ENCODE results near the gene IL1RAPL2.

DNA sequence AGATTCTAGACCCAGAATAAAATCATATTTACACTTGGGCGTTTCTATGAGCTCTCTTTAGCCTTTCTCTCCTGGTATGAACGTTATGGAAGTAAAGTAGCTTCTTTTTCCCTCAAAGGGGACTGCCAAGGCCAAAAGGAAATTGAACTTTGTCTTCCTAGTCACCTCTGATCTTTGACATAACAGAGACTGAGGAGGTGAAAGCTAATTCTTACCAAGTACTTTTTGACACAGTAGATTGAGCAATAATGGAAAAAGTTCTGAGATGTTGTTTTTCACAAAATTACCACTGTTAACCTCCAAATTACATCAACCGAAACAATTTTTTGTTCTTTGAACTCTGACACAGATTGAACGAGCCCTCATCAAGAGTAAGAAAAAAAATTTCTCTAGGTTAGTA, 336.1 kb downstream of the IL1RAPL2 start:
- TF ChIP-seq ELF4 (IDR thresholded peaks at IDR 0.05) (no peak), NFRKB (IDR thresholded peaks at IDR 0.05) (no peak), SUZ12 (IDR thresholded peaks at IDR 0.05) (no peak), FOXK2 (IDR thresholded peaks at IDR 0.05) (no peak), ARNT (IDR thresholded peaks at IDR 0.05) (no peak), TARDBP (IDR thresholded peaks at IDR 0.05) (no peak), LEF1 (IDR thresholded peaks at IDR 0.05; ENCODE audit: borderline replicate concordance) (no peak), SP1 (IDR thresholded peaks at IDR 0.05) (no peak)
